DLD1 (cell line): Measurements from ENCODE around the gene CCDC185.
"Not testable (repeated sequence)": the region's sequence is repeated elsewhere in the genome, so short reads cannot be mapped to it uniquely, and the experiment has no call there.

Source experiments
- in situ Hi-C: cut with HindIII; loops from 2 replicates; pipeline ENCODE4 v1.10.0; 2017; ENCODE audit warnings: low sequenced_read_pairs

The CCDC185 gene

GRCh38 chr1:223394242-223394641 lies 1.0 kb downstream of the CCDC185 start:
- in situ Hi-C loops = no loop called here

- in situ Hi-C loops = no loop called here
Observed at GRCh38 chr1:223394706-223395105, 1.5 kb downstream of the CCDC185 start.

DNA sequence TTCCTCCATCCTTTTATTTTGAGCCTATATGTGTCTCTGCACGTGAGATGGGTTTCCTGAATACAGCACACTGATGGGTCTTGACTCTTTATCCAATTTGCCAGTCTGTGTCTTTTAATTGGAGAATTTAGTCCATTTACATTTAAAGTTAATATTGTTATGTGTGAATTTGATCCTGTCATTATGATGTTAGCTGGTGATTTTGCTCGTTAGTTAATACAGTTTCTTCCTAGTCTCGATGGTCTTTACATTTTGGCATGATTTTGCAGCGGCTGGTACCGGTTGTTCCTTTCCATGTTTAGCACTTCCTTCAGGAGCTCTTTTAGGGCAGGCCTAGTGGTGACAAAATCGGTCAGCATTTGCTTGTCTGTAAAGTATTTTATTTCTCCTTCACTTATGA lies 6.2 kb downstream of the CCDC185 start:
- in situ Hi-C loops = not testable (repeated sequence)

- in situ Hi-C loops = no loop called here
Observed at GRCh38 chr1:223401873-223402789, 8.9 kb downstream of the CCDC185 start.

DNA sequence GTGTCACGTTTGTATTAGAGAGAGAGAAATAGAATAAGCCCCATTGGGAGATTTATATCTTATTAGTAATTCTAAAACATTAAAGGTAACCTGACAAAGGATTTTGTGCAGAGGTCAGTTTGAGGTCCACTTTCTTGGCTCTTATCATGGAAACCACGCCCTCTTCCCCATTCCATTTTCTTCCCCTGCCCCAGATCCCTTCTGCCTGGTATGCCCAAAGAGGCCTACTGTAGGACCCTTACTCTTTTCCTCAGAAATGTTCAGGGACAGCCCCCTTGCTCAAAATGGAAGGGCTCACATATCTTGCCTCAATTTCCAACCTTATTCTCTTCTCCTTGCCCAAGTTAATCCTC lies 9.6 kb downstream of the CCDC185 start:
- in situ Hi-C loops = no loop called here

DNA sequence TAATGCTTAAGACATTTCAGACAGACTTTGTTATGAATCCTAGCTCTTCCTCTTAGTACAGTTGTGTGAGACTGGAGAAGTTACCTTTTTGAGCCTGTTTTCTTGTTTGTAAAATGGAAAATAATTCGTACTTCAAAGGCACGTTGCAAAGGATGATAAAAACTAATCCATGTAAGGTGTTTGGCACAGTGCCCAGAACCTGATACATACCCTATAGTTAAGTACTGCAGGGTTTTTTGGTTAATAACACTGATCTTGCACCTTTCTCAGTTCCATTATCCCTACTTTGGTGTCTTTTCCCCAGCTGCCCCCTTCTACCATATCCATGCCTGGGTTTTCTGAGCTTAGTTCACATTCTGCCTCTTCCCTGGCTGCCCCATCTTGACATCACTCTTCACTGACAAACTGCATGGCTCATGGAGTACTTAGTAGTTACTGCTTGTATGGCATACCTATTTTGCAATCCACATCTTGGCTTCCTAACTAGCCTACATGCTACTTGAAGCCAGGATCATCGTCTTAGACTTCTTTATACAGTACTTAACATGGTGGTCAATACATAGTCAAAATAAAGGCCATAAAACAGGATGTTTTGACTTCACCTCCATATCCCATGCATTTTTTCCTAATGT lies 10.1 kb downstream of the CCDC185 start:
- in situ Hi-C loops = no loop called here

GRCh38 chr1:223405507-223405906 lies 12.3 kb downstream of the CCDC185 start:
- in situ Hi-C loops = no loop called here

DNA sequence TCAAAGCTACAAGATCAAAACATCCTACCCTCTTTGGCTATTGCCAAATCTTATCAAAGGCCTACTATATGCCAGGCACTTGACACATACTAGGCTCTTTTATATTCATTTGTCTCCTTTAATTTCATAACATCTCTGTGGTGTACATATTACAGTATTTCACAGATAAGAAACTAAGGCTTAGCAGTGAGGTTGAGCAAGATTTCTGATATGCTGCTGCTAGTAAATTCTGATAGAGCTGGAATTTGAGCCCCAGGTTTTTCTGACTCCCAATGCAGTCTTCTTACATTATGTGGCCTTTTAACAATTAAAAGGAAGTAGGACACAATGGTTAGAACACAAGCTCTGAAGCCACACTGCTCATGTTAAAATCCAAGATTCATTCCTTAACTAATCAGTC lies 16.8 kb downstream of the CCDC185 start:
- in situ Hi-C loops = no loop called here

DNA sequence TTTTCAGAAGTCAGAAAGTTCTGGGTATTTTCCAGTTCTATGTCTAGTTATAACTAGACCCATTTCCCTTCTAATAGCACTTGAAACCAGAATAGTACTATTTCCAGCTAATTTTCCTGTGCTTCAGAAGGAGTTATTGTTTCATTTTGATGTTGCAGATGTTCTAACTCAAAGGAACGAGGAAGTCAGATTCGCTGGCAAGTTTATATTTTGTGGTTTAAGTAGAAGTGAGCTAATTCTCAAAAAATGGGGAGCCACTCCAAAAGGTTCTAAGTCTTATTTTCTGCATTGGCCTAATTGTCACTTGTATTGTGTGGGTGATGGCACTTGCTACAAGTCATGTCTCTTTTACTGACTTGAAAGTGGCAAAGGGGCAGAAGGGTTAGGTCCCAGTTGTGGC lies 18.1 kb downstream of the CCDC185 start:
- in situ Hi-C loops = no loop called here

DNA sequence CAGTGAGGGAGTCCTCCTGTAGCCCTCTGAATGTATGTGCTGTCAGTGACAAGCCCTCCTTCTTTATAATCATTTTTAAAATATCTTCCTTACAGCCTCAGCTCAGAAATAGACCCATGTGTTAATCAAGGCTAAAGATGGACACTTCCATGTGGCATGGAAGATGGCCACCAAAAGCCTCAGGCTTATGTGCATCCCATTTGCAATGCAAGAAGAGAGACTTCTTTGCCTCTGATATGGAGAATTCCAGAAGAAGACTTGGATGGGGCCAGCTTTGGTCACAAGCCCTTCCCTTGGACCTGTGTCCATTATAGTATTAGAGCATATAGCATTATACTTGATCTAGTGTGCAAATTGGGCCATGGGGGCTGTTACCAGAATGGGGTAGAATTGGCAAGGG lies 18.5 kb downstream of the CCDC185 start:
- in situ Hi-C loops = no loop called here

- in situ Hi-C loops = no loop called here
Observed at GRCh38 chr1:223413216-223413615, 20.0 kb downstream of the CCDC185 start.

GRCh38 chr1:223417444-223417843 lies 24.2 kb downstream of the CCDC185 start:
- in situ Hi-C loops = no loop called here

GRCh38 chr1:223417903-223418663 lies 24.9 kb downstream of the CCDC185 start:
- in situ Hi-C loops = no loop called here

GRCh38 chr1:223419115-223419514 lies 25.9 kb downstream of the CCDC185 start:
- in situ Hi-C loops = no loop called here

- in situ Hi-C loops = no loop called here
Observed at GRCh38 chr1:223419561-223419960, 26.3 kb downstream of the CCDC185 start.

GRCh38 chr1:223421025-223421424 lies 27.8 kb downstream of the CCDC185 start:
- in situ Hi-C loops = no loop called here

DNA sequence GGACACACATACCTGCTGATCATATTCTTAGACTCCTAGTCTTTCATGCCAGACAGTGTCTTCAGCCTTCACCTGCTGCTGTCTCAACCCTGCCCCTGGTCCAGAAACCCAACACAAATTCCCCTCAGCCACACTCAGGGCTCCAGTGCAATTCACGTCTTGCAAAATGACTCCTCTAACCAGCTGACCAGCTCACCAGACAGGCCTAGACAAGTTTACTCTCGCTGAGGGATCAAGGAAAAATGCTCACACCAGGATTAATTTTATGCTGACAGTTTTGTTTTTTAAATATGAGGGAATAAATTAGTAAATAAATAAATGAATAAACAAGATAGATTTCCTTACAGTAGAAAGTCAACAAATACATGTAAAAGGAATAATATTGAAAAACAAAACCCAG lies 28.5 kb downstream of the CCDC185 start:
- in situ Hi-C loops = no loop called here

DNA sequence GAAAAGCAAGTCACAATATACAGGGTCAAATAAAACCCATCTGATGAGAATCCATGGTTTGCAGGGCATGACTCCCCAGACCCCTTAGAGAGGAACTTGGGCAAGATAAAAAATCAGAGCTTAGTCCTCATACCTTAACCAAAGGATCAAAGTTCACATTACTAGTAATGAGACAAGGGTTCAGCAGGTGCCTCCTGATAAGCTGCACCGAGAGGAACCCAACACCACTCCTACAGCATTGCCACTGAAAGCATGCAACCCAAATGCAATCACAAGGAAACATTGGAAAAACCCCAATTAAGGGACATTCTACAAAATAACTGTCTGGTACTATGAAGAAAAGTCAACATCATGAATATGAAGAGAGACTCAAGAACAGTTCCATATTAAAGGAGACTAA lies 29.7 kb downstream of the CCDC185 start:
- in situ Hi-C loops = no loop called here

DNA sequence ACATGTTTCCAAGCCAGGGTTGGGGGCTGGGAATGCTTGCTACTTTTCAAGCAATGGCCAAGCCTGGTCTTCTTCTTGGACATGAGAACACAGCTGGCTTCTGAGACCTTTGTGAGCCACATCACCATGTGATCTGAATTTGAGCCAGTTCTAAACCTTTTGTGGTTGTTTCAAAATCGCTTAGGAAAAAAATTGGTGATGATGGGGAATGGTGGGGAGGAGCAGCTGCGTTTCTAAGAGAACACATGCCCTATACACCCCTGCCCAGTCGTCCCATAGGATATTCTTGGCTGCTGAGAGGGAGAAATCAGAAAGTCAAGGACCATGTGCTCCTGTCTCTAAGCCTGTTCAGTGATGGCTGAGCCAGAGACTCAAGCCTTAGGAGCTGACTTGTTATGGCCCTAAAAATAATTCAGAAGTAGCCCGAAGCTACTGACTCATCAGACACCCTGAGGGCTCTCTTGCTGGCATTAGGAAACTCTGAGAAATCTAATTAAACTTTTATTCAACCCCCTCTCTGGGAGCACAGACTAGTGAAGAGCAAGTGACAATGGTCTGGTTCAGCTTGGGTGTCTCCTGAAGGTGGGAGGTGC lies 30.5 kb downstream of the CCDC185 start:
- in situ Hi-C loops = no loop called here

DNA sequence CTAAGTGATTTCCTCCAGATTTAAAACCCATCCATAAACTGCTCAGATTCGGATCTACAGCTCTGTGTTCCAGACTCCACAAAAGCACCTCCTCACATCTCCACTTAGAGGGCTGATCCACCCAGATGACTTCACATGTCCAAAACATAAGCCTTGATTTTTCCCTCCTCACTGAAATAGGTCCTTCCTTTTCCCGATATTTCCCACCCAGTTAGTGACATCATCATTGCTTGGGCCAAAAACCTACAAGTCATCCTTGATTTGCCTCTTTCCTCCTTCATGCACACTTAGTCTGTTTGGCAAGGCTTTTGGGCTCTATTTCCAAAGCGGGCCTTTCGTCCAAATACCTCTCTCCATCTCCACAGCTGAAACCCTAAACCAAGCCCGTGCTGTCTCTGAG lies 32.3 kb downstream of the CCDC185 start:
- in situ Hi-C loops = no loop called here

- in situ Hi-C loops = no loop called here
Observed at GRCh38 chr1:223426936-223427335, 33.7 kb downstream of the CCDC185 start.
